ENCODE data around the gene DSN1. TPM values are rescaled to one million over a fixed set of nuclear protein-coding genes. Genes with fewer than 3 reads are reported as not detected.

Gene DSN1
- total and polyA plus RNA-seq, 2 donors (not counting 1 experiment from before 2014, with no cell fraction given) = 8.3 to 13.4 TPM

DNA sequence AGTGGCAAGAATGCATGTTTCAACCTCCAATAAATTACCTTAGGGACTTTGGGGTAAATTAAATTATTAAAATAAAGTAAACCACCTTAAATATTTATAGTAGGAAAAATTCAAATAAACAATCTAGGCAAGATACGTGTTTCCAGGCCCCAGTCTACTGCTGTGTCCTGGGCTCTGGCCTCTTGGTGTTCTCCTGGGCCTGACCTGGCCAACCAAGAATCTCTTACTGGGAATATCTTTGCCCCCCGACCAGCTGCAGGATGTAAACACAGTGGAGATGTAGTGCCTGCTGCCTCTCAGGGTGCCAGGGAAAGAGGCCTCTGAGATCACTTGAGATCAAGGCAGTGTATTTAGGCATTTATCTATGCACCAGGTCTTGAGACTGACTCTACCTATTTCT is 11.7 kb upstream of the DSN1 start:
- no peak overlapping the region for H2AFZ ChIP-seq (ENCODE audit: low read length)
- no peaks in the 10 kb centered on the region for H3K4me1 ChIP-seq (ENCODE audit: control insufficient read depth, extremely low read depth, insufficient read depth, low read length)
- H3K79me2 ChIP-seq (ENCODE audit: control insufficient read depth, insufficient read depth, low read length) = peaks cover 5% of the 10 kb centered on the region
- H3K4me3 ChIP-seq (replicated peaks in 1 of 4; ENCODE audit: control extremely low read depth in 1 of 4, insufficient read depth in 1 of 4, low read depth in 3 of 4, low read length in 4 of 4) = no peak overlapping the region
- peaks cover 2% of the 10 kb centered on the region for H4K20me1 ChIP-seq (ENCODE audit: control insufficient read depth, extremely low read depth, insufficient read depth, low read length)
- no peak for DNase-seq (ENCODE audit: low read depth in 2 of 2)
- no peaks in the 10 kb centered on the region for H3K9me3 ChIP-seq (ENCODE audit: control insufficient read depth, insufficient read depth, low read depth, low read length)
- no peak overlapping the region for H3K4me2 ChIP-seq (ENCODE audit: extremely low read depth, insufficient read depth, low read length)
- H3K9ac ChIP-seq (ENCODE audit: insufficient read depth, low read length) = no peak overlapping the region
- no peaks in the 10 kb centered on the region for H3K27me3 ChIP-seq (ENCODE audit: control insufficient read depth, insufficient read depth, low read length)
- TF ChIP-seq, protein P1, sequence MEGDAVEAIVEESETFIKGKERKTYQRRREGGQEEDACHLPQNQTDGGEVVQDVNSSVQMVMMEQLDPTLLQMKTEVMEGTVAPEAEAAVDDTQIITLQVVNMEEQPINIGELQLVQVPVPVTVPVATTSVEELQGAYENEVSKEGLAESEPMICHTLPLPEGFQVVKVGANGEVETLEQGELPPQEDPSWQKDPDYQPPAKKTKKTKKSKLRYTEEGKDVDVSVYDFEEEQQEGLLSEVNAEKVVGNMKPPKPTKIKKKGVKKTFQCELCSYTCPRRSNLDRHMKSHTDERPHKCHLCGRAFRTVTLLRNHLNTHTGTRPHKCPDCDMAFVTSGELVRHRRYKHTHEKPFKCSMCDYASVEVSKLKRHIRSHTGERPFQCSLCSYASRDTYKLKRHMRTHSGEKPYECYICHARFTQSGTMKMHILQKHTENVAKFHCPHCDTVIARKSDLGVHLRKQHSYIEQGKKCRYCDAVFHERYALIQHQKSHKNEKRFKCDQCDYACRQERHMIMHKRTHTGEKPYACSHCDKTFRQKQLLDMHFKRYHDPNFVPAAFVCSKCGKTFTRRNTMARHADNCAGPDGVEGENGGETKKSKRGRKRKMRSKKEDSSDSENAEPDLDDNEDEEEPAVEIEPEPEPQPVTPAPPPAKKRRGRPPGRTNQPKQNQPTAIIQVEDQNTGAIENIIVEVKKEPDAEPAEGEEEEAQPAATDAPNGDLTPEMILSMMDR (conservative IDR thresholded peaks at IDR 0.05 in 1 of 2, IDR thresholded peaks at IDR 0.05 in 1 of 2; ENCODE audit: low read depth in 1 of 2, low read length in 2 of 2) = no peak
- no peak for TF ChIP-seq EZH2 (IDR thresholded peaks at IDR 0.05; ENCODE audit: low read length, missing control alignments)
- H3K36me3 ChIP-seq (ENCODE audit: control insufficient read depth, insufficient read depth, low read length) = peaks cover 15% of the 10 kb centered on the region
- H3K27ac ChIP-seq (ENCODE audit: insufficient read depth, low read length) = no peak overlapping the region

DNA sequence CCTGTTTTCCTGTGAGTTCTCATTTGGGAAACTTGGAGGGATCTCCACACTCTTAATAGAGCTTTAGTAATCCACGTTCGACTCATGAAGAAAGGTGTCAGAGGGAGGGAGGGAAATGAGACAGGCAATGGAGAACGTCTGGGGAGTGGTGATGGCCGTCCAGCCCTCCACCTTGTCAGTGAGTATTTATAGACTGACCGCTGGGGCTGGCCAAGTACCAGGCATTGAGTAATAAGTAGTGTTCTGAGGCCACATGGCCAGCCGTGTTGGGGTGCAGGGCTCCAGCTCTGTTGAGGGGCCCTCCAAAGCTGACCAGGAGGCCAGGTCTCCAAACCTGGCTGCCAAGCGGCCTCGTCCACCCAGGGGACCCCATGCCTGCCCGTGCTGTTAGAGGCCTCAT is 11.3 kb upstream of the DSN1 start:
- no peaks in the 10 kb centered on the region for H3K4me1 ChIP-seq (ENCODE audit: control insufficient read depth, extremely low read depth, insufficient read depth, low read length)
- no peak overlapping the region for H2AFZ ChIP-seq (ENCODE audit: low read length)
- peaks cover 2% of the 10 kb centered on the region for H4K20me1 ChIP-seq (ENCODE audit: control insufficient read depth, extremely low read depth, insufficient read depth, low read length)
- TF ChIP-seq, protein P1 (conservative IDR thresholded peaks at IDR 0.05 in 1 of 2, IDR thresholded peaks at IDR 0.05 in 1 of 2; ENCODE audit: low read depth in 1 of 2, low read length in 2 of 2) = no peak
- no peak for TF ChIP-seq EZH2 (IDR thresholded peaks at IDR 0.05; ENCODE audit: low read length, missing control alignments)
- H3K79me2 ChIP-seq (ENCODE audit: control insufficient read depth, insufficient read depth, low read length) = peaks cover 5% of the 10 kb centered on the region
- no peak overlapping the region for H3K9ac ChIP-seq (ENCODE audit: insufficient read depth, low read length)
- no peak overlapping the region for H3K4me3 ChIP-seq (replicated peaks in 1 of 4; ENCODE audit: control extremely low read depth in 1 of 4, insufficient read depth in 1 of 4, low read depth in 3 of 4, low read length in 4 of 4)
- H3K36me3 ChIP-seq (ENCODE audit: control insufficient read depth, insufficient read depth, low read length) = peaks cover 15% of the 10 kb centered on the region
- DNase-seq (ENCODE audit: low read depth in 2 of 2) = peak; percentile 17 to 33
- no peaks in the 10 kb centered on the region for H3K9me3 ChIP-seq (ENCODE audit: control insufficient read depth, insufficient read depth, low read depth, low read length)
- no peak overlapping the region for H3K4me2 ChIP-seq (ENCODE audit: extremely low read depth, insufficient read depth, low read length)
- no peaks in the 10 kb centered on the region for H3K27me3 ChIP-seq (ENCODE audit: control insufficient read depth, insufficient read depth, low read length)
- peak overlapping the region; percentile 22 for H3K27ac ChIP-seq (ENCODE audit: insufficient read depth, low read length)

DNA sequence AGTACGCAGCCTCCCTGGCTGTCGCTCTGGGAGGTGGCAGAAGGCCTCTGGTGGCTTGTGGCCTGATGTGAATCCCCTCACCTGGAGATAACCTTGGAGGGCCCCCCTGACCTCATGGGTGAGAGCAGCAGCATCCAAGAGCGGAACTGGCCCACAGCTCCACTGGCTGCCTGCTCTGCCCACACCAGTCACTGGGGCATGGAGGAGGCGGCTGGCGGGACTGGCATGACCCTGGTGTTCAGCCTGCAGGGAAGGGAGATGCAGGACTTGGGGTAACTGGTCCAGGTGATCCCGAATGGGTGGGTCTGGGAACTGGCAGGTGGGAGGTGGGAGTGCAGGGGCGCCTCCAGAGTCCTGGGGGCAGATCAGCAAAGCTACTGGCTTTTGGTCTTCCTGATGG is 10.6 kb upstream of the DSN1 start:
- Histone ChIP-seq H3K4me3 (replicated peaks in 1 of 4; ENCODE audit: control extremely low read depth in 1 of 4, insufficient read depth in 1 of 4, low read depth in 3 of 4, low read length in 4 of 4) (no peak overlapping the region), H3K27me3 (ENCODE audit: control insufficient read depth, insufficient read depth, low read length) (no peaks in the 10 kb centered on the region), H3K9me3 (ENCODE audit: control insufficient read depth, insufficient read depth, low read depth, low read length) (no peaks in the 10 kb centered on the region), H3K4me1 (ENCODE audit: control insufficient read depth, extremely low read depth, insufficient read depth, low read length) (no peaks in the 10 kb centered on the region), H3K9ac (ENCODE audit: insufficient read depth, low read length) (no peak overlapping the region), H3K4me2 (ENCODE audit: extremely low read depth, insufficient read depth, low read length) (no peak overlapping the region), H3K36me3 (ENCODE audit: control insufficient read depth, insufficient read depth, low read length) (peaks cover 15% of the 10 kb centered on the region), H2AFZ (ENCODE audit: low read length) (no peak overlapping the region), H3K79me2 (ENCODE audit: control insufficient read depth, insufficient read depth, low read length) (peaks cover 5% of the 10 kb centered on the region), H3K27ac (ENCODE audit: insufficient read depth, low read length) (no peak overlapping the region), H4K20me1 (ENCODE audit: control insufficient read depth, extremely low read depth, insufficient read depth, low read length) (peaks cover 2% of the 10 kb centered on the region)
- TF ChIP-seq, protein P1 (conservative IDR thresholded peaks at IDR 0.05 in 1 of 2, IDR thresholded peaks at IDR 0.05 in 1 of 2; ENCODE audit: low read depth in 1 of 2, low read length in 2 of 2) = no peak
- TF ChIP-seq EZH2 (IDR thresholded peaks at IDR 0.05; ENCODE audit: low read length, missing control alignments) = no peak
- DNase-seq (ENCODE audit: low read depth in 2 of 2) = no peak
